Measurements from ENCODE around the gene JAK1. TPM values are rescaled to one million over a fixed set of nuclear protein-coding genes. Genes with fewer than 3 reads are reported as not detected.

The JAK1 gene
- polyA plus RNA-seq, 1 donor from 2014 or later = 26.8 TPM

DNA sequence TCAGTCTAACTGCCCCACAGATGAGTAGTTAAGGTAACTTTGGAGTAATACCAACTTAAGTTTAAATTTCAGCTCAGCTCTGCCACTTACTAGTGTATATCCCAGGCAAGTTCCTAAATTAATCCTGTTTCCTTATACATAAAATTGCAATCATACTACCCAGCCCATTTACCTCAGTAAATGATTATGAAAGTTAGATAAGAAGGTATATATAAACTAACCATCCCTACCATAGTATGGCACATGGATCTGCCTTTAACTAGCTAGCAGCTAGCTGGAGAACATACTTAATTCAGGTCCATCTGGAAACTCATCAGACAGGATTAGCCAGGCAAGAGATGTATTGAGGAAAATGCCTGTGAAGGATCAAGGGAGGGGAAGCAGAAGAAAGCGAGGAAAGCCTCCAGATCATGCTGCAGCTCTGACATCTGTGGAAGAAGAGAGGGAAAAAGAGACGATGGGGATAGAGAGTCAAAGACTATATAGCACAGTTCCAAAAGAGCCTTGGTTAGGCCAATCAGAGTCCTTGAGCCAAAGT lies 8.0 kb upstream of the JAK1 start:
- Histone ChIP-seq H4K20me1 (ENCODE audit: insufficient read depth) (no peaks in the 10 kb centered on the region), H3F3A (ENCODE audit: insufficient read depth, low read length, poor library complexity, severe bottlenecking) (no peaks in the 10 kb centered on the region), H3K9me2 (ENCODE audit: insufficient read depth, low read length) (no peaks in the 10 kb centered on the region), H3K79me2 (replicated peaks; ENCODE audit: insufficient read depth, low read length) (no peaks in the 10 kb centered on the region), H3K4me2 (ENCODE audit: low read length) (no peak overlapping the region), H3K36me3 (ENCODE audit: insufficient read depth, low read length) (no peaks in the 10 kb centered on the region), H3K9ac (ENCODE audit: low read length) (no peak overlapping the region), H3K9me3 (ENCODE audit: low read length) (no peaks in the 10 kb centered on the region), H3K4me3 (ENCODE audit: low read length) (no peak overlapping the region), H3K27me3 (ENCODE audit: insufficient read depth, low read depth, low read length) (no peaks in the 10 kb centered on the region), H3K27ac (ENCODE audit: low read length) (no peak overlapping the region), H2AFZ (ENCODE audit: low read depth, low read length) (no peak overlapping the region)
- no peak for TF ChIP-seq EP300 (conservative IDR thresholded peaks at IDR 0.05; ENCODE audit: poor library complexity, severe bottlenecking)
- TF ChIP-seq EZH2 (IDR thresholded peaks at IDR 0.05; ENCODE audit: borderline replicate concordance, insufficient read depth, low read length, poor library complexity, severe bottlenecking) = no peak
- TF ChIP-seq POLR2AphosphoS5 (IDR thresholded peaks at IDR 0.05) = no peak

DNA sequence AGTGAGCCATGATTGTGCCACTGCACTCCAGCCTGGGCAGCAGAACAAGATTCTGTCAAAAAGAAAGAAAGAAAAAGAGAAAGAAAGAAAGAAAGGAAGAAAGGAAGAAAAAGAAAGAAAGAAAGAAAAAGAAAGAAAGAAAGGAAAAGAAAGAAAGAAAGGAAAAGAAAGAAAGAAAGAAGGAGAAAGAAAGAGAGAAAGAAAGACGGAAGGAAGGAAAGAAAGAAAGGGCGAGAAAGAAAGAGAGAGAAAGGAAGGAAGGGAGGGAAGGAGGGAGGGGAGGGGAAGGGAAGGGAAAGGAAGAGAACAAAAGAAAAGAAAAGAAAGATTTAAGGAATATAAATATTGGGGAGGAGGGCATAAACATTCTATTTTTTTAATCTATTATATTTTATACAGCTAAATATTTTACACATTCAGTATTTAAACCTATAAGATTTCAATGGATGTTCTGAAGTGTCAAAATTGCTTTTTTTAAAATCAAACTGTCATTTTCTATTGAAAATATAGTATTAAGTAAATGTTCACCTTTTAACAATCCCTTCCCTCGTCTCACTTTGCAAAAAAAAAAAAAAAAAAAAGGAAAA lies 6.8 kb upstream of the JAK1 start:
- no peaks in the 10 kb centered on the region for H3K9me2 ChIP-seq (ENCODE audit: insufficient read depth, low read length)
- H3K9ac ChIP-seq (ENCODE audit: low read length) = no peak overlapping the region
- no peaks in the 10 kb centered on the region for H3K36me3 ChIP-seq (ENCODE audit: insufficient read depth, low read length)
- H3K4me3 ChIP-seq (ENCODE audit: low read length) = no peak overlapping the region
- H2AFZ ChIP-seq (ENCODE audit: low read depth, low read length) = no peak overlapping the region
- TF ChIP-seq, protein P1, sequence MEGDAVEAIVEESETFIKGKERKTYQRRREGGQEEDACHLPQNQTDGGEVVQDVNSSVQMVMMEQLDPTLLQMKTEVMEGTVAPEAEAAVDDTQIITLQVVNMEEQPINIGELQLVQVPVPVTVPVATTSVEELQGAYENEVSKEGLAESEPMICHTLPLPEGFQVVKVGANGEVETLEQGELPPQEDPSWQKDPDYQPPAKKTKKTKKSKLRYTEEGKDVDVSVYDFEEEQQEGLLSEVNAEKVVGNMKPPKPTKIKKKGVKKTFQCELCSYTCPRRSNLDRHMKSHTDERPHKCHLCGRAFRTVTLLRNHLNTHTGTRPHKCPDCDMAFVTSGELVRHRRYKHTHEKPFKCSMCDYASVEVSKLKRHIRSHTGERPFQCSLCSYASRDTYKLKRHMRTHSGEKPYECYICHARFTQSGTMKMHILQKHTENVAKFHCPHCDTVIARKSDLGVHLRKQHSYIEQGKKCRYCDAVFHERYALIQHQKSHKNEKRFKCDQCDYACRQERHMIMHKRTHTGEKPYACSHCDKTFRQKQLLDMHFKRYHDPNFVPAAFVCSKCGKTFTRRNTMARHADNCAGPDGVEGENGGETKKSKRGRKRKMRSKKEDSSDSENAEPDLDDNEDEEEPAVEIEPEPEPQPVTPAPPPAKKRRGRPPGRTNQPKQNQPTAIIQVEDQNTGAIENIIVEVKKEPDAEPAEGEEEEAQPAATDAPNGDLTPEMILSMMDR (IDR thresholded peaks at IDR 0.05; ENCODE audit: poor library complexity, severe bottlenecking) = no peak
- TF ChIP-seq TAF1 (IDR thresholded peaks at IDR 0.05; ENCODE audit: low read depth) (no peak), EZH2 (IDR thresholded peaks at IDR 0.05; ENCODE audit: borderline replicate concordance, insufficient read depth, low read length, poor library complexity, severe bottlenecking) (no peak), SMC3 (conservative IDR thresholded peaks at IDR 0.05; ENCODE audit: poor library complexity) (no peak), RAD21 (conservative IDR thresholded peaks at IDR 0.05) (no peak), MXI1 (conservative IDR thresholded peaks at IDR 0.05; ENCODE audit: poor library complexity, severe bottlenecking) (no peak), POLR2AphosphoS5 (IDR thresholded peaks at IDR 0.05) (no peak), EP300 (conservative IDR thresholded peaks at IDR 0.05; ENCODE audit: poor library complexity, severe bottlenecking) (no peak)
- TF ChIP-seq, protein P2, sequence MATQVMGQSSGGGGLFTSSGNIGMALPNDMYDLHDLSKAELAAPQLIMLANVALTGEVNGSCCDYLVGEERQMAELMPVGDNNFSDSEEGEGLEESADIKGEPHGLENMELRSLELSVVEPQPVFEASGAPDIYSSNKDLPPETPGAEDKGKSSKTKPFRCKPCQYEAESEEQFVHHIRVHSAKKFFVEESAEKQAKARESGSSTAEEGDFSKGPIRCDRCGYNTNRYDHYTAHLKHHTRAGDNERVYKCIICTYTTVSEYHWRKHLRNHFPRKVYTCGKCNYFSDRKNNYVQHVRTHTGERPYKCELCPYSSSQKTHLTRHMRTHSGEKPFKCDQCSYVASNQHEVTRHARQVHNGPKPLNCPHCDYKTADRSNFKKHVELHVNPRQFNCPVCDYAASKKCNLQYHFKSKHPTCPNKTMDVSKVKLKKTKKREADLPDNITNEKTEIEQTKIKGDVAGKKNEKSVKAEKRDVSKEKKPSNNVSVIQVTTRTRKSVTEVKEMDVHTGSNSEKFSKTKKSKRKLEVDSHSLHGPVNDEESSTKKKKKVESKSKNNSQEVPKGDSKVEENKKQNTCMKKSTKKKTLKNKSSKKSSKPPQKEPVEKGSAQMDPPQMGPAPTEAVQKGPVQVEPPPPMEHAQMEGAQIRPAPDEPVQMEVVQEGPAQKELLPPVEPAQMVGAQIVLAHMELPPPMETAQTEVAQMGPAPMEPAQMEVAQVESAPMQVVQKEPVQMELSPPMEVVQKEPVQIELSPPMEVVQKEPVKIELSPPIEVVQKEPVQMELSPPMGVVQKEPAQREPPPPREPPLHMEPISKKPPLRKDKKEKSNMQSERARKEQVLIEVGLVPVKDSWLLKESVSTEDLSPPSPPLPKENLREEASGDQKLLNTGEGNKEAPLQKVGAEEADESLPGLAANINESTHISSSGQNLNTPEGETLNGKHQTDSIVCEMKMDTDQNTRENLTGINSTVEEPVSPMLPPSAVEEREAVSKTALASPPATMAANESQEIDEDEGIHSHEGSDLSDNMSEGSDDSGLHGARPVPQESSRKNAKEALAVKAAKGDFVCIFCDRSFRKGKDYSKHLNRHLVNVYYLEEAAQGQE (IDR thresholded peaks at IDR 0.05; ENCODE audit: borderline replicate concordance) = no peak
- H3F3A ChIP-seq (ENCODE audit: insufficient read depth, low read length, poor library complexity, severe bottlenecking) = no peaks in the 10 kb centered on the region
- H3K27me3 ChIP-seq (ENCODE audit: insufficient read depth, low read depth, low read length) = no peaks in the 10 kb centered on the region
- H4K20me1 ChIP-seq (ENCODE audit: insufficient read depth) = no peaks in the 10 kb centered on the region
- H3K27ac ChIP-seq (ENCODE audit: low read length) = no peak overlapping the region
- no peak overlapping the region for H3K4me2 ChIP-seq (ENCODE audit: low read length)
- no peaks in the 10 kb centered on the region for H3K9me3 ChIP-seq (ENCODE audit: low read length)
- H3K79me2 ChIP-seq (replicated peaks; ENCODE audit: insufficient read depth, low read length) = no peaks in the 10 kb centered on the region
